CD4-positive, alpha-beta memory T cell (primary cell): ENCODE measurements around the gene SLC39A11. TPM values are rescaled to one million over a fixed set of nuclear protein-coding genes. Genes with fewer than 3 reads are reported as not detected.

Experiments
- CTCF ChIA-PET: fragments of 350-600 bp; sonication (Branson Sonifier 250); formaldehyde crosslinking; loops from one replicate; lab custom pipeline; 2021; ENCODE audit warnings: inconsistent platforms; ENCODE audit not compliant: partially characterized antibody; lab: Charles Lee
- POLR2A ChIA-PET: fragments of 350-600 bp; sonication (Branson Sonifier 250); formaldehyde crosslinking; loops from one replicate; lab custom pipeline; 2021; ENCODE audit not compliant: partially characterized antibody; lab: Charles Lee
- DNase-seq, 5 donors: peaks; one replicate each; pipeline versions ENCODE4 v3.0.0 to v3.0.0-alpha.2; 2020 to 2022; ENCODE audit warnings: mixed read lengths in 1 of 5
- H3K27ac ChIP-seq: one replicate; pipeline ENCODE4 v1.7.0; 2013; ENCODE audit warnings: low read depth, low read length
- H3K27me3 ChIP-seq: 2 replicates; pipeline ENCODE4 v1.7.0; 2013; ENCODE audit warnings: mild to moderate bottlenecking, low read length, moderate library complexity; ENCODE audit not compliant: insufficient read depth
- H3K36me3 ChIP-seq: 2 replicates; pipeline ENCODE4 v1.7.0; 2013; ENCODE audit warnings: mild to moderate bottlenecking, low read length, moderate library complexity; ENCODE audit not compliant: insufficient read depth
- H3K4me1 ChIP-seq: 2 replicates; pipeline ENCODE4 v1.7.0; 2013; ENCODE audit warnings: mild to moderate bottlenecking, low read length, moderate library complexity; ENCODE audit not compliant: insufficient read depth
- H3K4me3 ChIP-seq, 2 donors: one replicate each; pipeline ENCODE4 v1.7.0; 2013; ENCODE audit warnings: low read length in 2 of 2, mild to moderate bottlenecking in 1 of 2
- H3K9me3 ChIP-seq, 2 donors: one replicate each; pipeline ENCODE4 v1.7.0; 2013; ENCODE audit warnings: low read length in 2 of 2, control low read depth in 1 of 2; ENCODE audit not compliant: control insufficient read depth in 1 of 2
- H3K27ac Mint-ChIP-seq, 7 donors: one replicate each; pipeline ENCODE4 v1.8.0; 2020 to 2021; ENCODE audit warnings: mixed read lengths in 7 of 7, mild to moderate bottlenecking in 6 of 7, inconsistent platforms in 3 of 7, moderate library complexity in 3 of 7
- H3K27me3 Mint-ChIP-seq, 2 donors: one replicate each; pipeline ENCODE4 v1.8.0; 2020 to 2021; ENCODE audit warnings: mixed read lengths in 2 of 2
- H3K36me3 Mint-ChIP-seq, 2 donors: one replicate each; pipeline ENCODE4 v1.8.0; 2020 to 2021; ENCODE audit warnings: mixed read lengths in 2 of 2, inconsistent platforms in 1 of 2, mild to moderate bottlenecking in 1 of 2
- H3K4me1 Mint-ChIP-seq, 4 donors: one replicate each; pipeline ENCODE4 v1.8.0; 2020 to 2021; ENCODE audit warnings: mixed read lengths in 4 of 4, mild to moderate bottlenecking in 1 of 4
- H3K4me3 Mint-ChIP-seq, 8 donors: one replicate each; pipeline ENCODE4 v1.8.0; 2020 to 2021; ENCODE audit warnings: mixed read lengths in 8 of 8, mild to moderate bottlenecking in 7 of 8, moderate library complexity in 6 of 8, inconsistent platforms in 3 of 8
- H3K9me3 Mint-ChIP-seq, 8 donors: one replicate each; pipeline ENCODE4 v1.8.0; 2020 to 2021; ENCODE audit warnings: mixed read lengths in 8 of 8, mild to moderate bottlenecking in 5 of 8, inconsistent platforms in 3 of 8, moderate library complexity in 1 of 8
- intact Hi-C: fragments of 100-400 bp; cut with micrococcal nuclease; formaldehyde crosslinking; loops from one replicate; pipeline ENCODE4 v1.15.1; 2023
- polyA plus RNA-seq, 2 donors: library from polyadenylated mRNA; unstranded; fragments of 300-500 nt; fragmentation: Illumina TruSeq; gene quantifications; one replicate each; pipeline ENCODE4 v1.2.3, GENCODE V29; 2021
- total RNA-seq, 2 experiments: library from RNA; stranded (reverse); gene quantifications; one replicate each; pipeline ENCODE4 v1.2.3, GENCODE V29; 2021

The SLC39A11 gene
- total and polyA plus RNA-seq, 4 experiments from 2014 or later, result 15.9 to 23.7 (median 20.4) TPM

DNA sequence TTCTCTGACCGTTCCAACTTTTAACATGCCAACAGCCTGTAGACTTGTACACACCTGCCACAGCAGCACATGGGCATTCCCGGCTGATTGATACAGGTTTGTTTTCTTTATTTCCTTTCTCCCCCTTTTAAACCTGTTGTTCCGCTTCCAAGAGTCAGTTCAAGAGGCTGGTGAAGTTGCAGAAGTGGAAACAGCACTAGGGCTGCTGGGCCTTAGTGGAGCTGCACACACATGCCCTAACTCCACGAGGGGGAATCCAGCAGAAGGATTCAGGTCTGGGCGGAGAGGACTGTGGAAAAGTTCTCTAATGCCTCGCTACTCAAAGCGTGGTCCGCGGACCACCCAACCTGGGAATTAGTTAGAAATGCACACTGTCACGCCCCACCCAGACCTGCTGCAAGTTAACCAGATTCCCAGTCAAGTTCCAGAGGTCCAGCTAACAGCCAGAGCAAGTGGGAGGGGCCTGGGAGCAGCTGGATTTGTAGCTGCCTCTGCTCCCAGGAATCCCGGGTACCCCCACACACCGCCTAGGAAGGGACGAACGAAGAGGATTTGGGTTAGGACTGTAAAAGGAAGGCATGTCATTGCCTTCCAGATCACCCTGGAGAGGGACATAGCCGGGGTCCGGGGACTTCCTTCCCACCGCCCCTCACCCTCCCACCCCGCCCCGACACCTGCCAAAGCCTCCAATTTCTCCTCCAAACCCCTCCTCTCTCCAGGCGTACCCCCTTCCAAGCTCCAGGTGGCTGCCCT, 542 bp downstream of the SLC39A11 start:
- no peaks in the 10 kb centered on the region for H3K27me3 Mint-ChIP-seq
- no peaks in the 10 kb centered on the region for H3K9me3 Mint-ChIP-seq
- no peaks in the 10 kb centered on the region for H3K36me3 ChIP-seq
- peaks cover 27% of the 10 kb centered on the region for H3K4me1 ChIP-seq
- peak overlapping the region; percentile 62 to 98 (median 96) for H3K27ac Mint-ChIP-seq
- peak overlapping the region; percentile 24 for H3K27ac ChIP-seq
- H3K4me3 ChIP-seq, result peak overlapping the region; percentile 3 to 55
- intact Hi-C loops, result loop anchor here (1.0 to 5.0 kb wide), 3 partner anchors 99 to 365 kb away; a partner anchor contains a TSS
- POLR2A ChIA-PET, result interaction anchor here (0.9 to 1.9 kb wide), 3 partner anchors 100 to 365 kb away, joined by 3 to 8 read pairs (median 3); partner anchors contain the start of gene COG1
- CTCF ChIA-PET, result interaction anchor here (0.7 to 1.5 kb wide), 4 partner anchors 106 to 535 kb away, joined by 3 to 7 read pairs (median 4); no protein-coding TSS in a partner anchor
- no peaks in the 10 kb centered on the region for H3K27me3 ChIP-seq
- DNase-seq, result no peak
- peaks cover 17 to 41% (median 32%) of the 10 kb centered on the region in 4 donors for H3K4me1 Mint-ChIP-seq
- peaks cover 8 to 16% of the 10 kb centered on the region in 2 donors for H3K36me3 Mint-ChIP-seq
- no peaks in the 10 kb centered on the region for H3K9me3 ChIP-seq
- H3K4me3 Mint-ChIP-seq, result peak overlapping the region; percentile 90 to 99 (median 97)

DNA sequence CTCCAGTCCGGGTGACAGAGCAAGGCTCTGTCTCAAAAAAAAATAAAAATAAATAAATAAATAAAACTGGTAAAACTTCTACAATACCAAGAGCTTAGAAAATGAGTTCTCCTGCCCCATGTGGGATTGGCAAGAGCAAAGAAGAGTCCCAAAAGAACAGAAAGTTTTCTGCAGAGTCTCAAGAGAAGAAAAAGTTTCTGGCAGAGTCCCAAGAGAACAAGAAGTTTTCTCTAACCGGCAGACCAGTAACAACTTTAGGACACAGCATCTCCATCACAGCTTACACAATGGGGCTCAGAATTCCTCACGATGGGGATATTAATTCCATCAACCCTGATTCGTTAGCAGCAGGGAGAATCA, 1.1 kb downstream of the SLC39A11 start:
- ChIA-PET POLR2A (interaction anchor here (1.9 kb wide), 1 partner anchor 365 kb away, joined by 8 read pairs; no protein-coding TSS in a partner anchor), CTCF (interaction anchor here (0.7 to 1.5 kb wide), 3 partner anchors 364 to 534 kb away, joined by 3 to 7 read pairs (median 6); no protein-coding TSS in a partner anchor)
- Mint-ChIP-seq H3K36me3 (peaks cover 9 to 17% of the 10 kb centered on the region in 2 donors), H3K9me3 (no peaks in the 10 kb centered on the region), H3K27ac (peak overlapping the region in 5 of 7 donors; percentile 25 to 97 (median 80)), H3K4me3 (peak overlapping the region; percentile 90 to 99 (median 97)), H3K4me1 (peaks cover 17 to 41% (median 33%) of the 10 kb centered on the region in 4 donors), H3K27me3 (no peaks in the 10 kb centered on the region)
- Histone ChIP-seq H3K4me1 (peaks cover 27% of the 10 kb centered on the region), H3K9me3 (no peaks in the 10 kb centered on the region), H3K27ac (no peak overlapping the region), H3K27me3 (no peaks in the 10 kb centered on the region), H3K4me3 (peak overlapping the region; percentile 3 to 55), H3K36me3 (no peaks in the 10 kb centered on the region)
- intact Hi-C loops, result loop anchor here (5.0 kb wide), 1 partner anchor 364 kb away; no protein-coding TSS in a partner anchor
- DNase-seq, result no peak

DNA sequence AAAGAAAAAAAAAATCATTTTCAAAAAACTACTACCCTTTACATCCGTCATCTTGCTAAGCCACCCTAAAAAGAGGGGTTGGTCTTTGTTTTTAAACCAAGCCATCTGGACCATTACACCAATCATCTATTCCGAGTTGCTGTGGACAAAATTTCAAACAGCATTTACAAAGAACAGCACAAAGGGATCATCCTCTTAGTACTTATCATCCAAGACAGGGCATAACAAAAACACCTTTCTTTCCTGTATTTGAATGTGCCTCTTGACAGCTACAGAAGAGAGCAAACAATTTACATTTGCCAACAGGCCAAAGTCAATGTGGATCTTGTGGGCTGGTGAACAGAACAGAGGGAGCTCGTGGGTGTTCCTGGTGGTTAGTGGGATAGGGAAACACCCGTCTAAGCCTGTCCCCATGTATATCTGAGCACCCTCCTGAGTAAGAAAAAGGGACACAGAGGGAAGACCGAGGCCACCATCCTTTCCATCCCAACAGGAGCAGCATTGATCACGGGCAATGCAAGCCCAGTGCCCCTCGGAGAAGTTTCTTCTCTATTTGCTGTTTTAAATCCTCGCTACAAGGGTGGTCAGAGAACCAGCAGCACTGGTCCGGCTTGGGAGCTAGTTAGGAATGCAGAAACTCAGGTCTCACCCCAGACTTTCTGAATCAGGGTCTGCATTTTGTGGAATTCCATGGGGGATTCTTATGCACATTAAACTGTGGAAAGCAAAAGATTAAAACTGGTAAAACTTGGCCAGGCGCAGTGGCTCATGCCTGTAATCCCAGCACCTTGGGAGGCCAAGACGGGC, 1.9 kb downstream of the SLC39A11 start:
- POLR2A ChIA-PET, result no interaction called here
- Histone ChIP-seq H3K4me1 (peaks cover 27% of the 10 kb centered on the region), H3K27ac (no peak overlapping the region), H3K27me3 (no peaks in the 10 kb centered on the region), H3K9me3 (no peaks in the 10 kb centered on the region), H3K4me3 (no peak overlapping the region), H3K36me3 (no peaks in the 10 kb centered on the region)
- Mint-ChIP-seq H3K27ac (peak overlapping the region in 6 of 7 donors; percentile 18 to 77 (median 34)), H3K36me3 (peaks cover 17 to 25% of the 10 kb centered on the region in 2 donors), H3K4me3 (peak overlapping the region in 7 of 8 donors; percentile 5 to 69 (median 38)), H3K27me3 (no peaks in the 10 kb centered on the region), H3K4me1 (peaks cover 18 to 43% (median 38%) of the 10 kb centered on the region in 4 donors), H3K9me3 (no peaks in the 10 kb centered on the region)
- CTCF ChIA-PET, result no interaction called here
- intact Hi-C loops, result loop anchor here (5.0 kb wide), 1 partner anchor 363 kb away; no protein-coding TSS in a partner anchor
- no peak for DNase-seq

DNA sequence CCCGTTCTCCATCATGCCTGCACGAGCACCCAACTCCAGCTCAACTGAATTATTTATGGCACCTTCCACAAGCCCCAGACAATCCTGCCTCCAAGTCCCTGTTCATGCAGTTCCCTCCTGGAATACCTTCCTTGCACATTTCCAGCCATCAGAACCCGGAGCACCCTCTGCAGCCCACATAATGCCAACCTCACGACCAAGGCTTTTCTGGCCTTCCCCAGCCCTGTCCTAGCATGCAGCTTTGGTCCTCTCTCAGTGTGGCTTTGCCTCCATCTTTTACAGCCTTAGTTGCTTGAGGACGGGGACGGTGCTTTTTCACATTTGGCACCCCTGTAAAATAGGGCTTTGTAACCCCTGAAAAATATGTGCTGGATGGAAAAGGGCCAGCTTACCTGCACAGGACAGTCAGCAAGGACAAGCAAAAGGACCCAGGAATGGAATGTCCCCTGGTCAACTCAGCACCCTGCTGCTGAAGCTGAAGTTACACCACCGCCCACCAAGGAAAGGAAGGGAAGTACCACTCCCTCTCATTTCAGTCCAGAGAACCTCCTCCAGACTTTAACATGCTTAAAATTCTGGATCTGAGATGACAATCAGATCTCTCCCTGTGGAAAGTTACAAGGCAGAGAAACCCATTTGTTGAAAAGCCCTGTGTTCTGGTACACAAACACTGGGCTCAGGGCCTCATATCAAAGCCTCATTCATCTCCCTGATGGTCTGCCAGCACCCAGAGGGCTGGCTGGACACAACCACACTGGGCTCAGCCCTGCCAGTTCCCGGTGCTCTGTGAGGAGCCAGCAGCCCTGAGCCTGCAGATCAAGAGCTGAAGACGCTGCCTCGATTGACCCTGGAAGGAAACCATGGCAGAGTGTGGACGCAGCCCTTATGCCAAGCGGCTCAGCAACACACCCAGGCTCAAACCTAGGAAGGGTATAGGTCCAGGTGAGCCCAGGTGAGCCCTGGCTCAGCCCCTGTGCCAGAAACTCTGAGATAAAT, 2.9 kb downstream of the SLC39A11 start:
- intact Hi-C loops, result loop anchor here (5.0 kb wide), 1 partner anchor 362 kb away; no protein-coding TSS in a partner anchor
- Histone ChIP-seq H3K27me3 (no peaks in the 10 kb centered on the region), H3K9me3 (no peaks in the 10 kb centered on the region), H3K36me3 (no peaks in the 10 kb centered on the region), H3K4me1 (peaks cover 27% of the 10 kb centered on the region), H3K27ac (no peak overlapping the region), H3K4me3 (no peak overlapping the region)
- POLR2A ChIA-PET, result no interaction called here
- CTCF ChIA-PET, result interaction anchor here (1.6 kb wide), 1 partner anchor 104 kb away, joined by 3 read pairs; no protein-coding TSS in a partner anchor
- no peak for DNase-seq
- H3K36me3 Mint-ChIP-seq, result peaks cover 23 to 31% of the 10 kb centered on the region in 2 donors
- no peaks in the 10 kb centered on the region for H3K9me3 Mint-ChIP-seq
- peaks cover 18 to 43% (median 37%) of the 10 kb centered on the region in 4 donors for H3K4me1 Mint-ChIP-seq
- H3K27ac Mint-ChIP-seq, result peak overlapping the region in 4 of 7 donors; percentile 5 to 58 (median 44)
- H3K4me3 Mint-ChIP-seq, result peak overlapping the region in 2 of 8 donors; percentile 39 to 69
- H3K27me3 Mint-ChIP-seq, result no peaks in the 10 kb centered on the region

DNA sequence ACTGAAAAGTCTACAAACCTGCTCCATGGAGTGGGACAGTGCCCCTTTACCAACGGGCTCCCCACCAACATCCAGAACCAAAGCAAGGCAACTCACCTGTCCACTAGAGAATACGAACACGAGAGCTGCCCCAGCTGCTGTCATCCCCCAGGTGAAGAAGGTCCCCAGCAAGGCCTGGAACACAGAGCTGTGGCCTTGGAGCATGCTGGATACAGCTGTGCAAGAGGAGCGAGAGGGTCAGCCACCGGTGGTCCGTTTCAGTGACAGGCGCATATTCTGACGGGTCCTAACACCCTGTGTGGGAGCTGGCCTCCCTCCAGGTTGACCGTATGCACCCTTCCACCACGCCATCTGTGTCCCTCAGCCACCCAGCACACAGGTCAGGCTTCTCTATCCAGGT, 3.9 kb downstream of the SLC39A11 start:
- ChIA-PET POLR2A (no interaction called here), CTCF (interaction anchor here (1.6 kb wide), 1 partner anchor 103 kb away, joined by 3 read pairs; no protein-coding TSS in a partner anchor)
- Mint-ChIP-seq H3K27ac (no peak overlapping the region), H3K36me3 (peaks cover 32 to 41% of the 10 kb centered on the region in 2 donors), H3K27me3 (no peaks in the 10 kb centered on the region), H3K9me3 (peaks cover 0 to 2% (median 0%) of the 10 kb centered on the region in 8 donors), H3K4me1 (peaks cover 18 to 43% (median 37%) of the 10 kb centered on the region in 4 donors), H3K4me3 (no peak overlapping the region)
- H3K4me1 ChIP-seq, result peaks cover 27% of the 10 kb centered on the region
- intact Hi-C loops, result no loop called here
- no peaks in the 10 kb centered on the region for H3K27me3 ChIP-seq
- H3K9me3 ChIP-seq, result peaks cover 0 to 1% of the 10 kb centered on the region in 2 donors
- no peak overlapping the region for H3K27ac ChIP-seq
- no peak for DNase-seq
- H3K36me3 ChIP-seq, result peaks cover 2% of the 10 kb centered on the region
- no peak overlapping the region for H3K4me3 ChIP-seq

DNA sequence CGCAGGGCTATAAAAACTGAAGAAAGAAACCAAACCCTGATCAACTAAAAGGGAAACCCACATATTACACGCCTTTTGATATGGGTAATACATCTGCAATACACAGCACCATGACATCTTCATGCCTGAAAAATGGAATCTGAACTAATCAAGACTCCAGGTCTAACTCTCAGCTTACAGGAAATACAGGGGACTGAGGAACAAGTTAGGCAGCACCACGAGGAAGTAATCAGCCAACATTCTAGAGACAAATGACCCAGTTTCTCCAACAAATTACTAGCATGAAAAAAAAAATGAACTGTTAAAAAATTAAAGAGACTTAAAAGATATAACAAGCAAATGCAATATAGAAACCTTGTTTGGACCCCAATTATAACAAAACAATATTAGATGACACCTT, 9.1 kb downstream of the SLC39A11 start:
- Histone ChIP-seq H3K27ac (no peak overlapping the region), H3K4me1 (no peaks in the 10 kb centered on the region), H3K4me3 (no peak overlapping the region), H3K36me3 (peaks cover 8% of the 10 kb centered on the region), H3K27me3 (no peaks in the 10 kb centered on the region), H3K9me3 (peaks cover 0 to 4% of the 10 kb centered on the region in 2 donors)
- H3K27ac Mint-ChIP-seq, result no peak overlapping the region
- ChIA-PET CTCF (no interaction called here), POLR2A (no interaction called here)
- no peaks in the 10 kb centered on the region for H3K27me3 Mint-ChIP-seq
- intact Hi-C loops, result no loop called here
- peaks cover 0 to 8% (median 2%) of the 10 kb centered on the region in 8 donors for H3K9me3 Mint-ChIP-seq
- peaks cover 4 to 23% (median 10%) of the 10 kb centered on the region in 4 donors for H3K4me1 Mint-ChIP-seq
- DNase-seq, result no peak
- H3K36me3 Mint-ChIP-seq, result peaks cover 62 to 66% of the 10 kb centered on the region in 2 donors
- H3K4me3 Mint-ChIP-seq, result no peak overlapping the region
